Measurements from ENCODE around the gene OGDH. TPM values are rescaled to one million over a fixed set of nuclear protein-coding genes. Genes with fewer than 3 reads are reported as not detected.

Gene OGDH
- total and polyA plus RNA-seq, 2 experiments from 2014 or later: 13.5 to 76.9 TPM

DNA sequence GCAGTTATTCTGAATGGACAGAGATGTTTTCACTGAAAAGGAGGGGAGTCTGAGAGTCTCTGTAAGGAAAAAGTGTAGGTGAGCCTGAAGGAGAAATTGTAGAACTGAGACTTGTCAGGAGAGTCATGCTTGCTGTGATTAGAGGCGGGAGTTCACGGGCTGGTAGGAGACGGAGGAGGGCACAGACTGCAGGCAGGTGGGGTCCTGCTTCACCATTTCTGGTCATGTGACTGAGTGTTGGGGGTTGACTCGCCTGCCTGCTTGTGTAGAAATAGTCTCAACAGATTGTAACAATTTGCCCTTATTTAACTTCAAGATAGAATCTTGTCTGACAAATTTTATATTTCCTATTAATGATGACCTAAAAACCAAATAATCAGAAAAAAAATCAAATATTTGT lies 70.3 kb downstream of the OGDH start (continued):
- TF ChIP-seq, protein P1, sequence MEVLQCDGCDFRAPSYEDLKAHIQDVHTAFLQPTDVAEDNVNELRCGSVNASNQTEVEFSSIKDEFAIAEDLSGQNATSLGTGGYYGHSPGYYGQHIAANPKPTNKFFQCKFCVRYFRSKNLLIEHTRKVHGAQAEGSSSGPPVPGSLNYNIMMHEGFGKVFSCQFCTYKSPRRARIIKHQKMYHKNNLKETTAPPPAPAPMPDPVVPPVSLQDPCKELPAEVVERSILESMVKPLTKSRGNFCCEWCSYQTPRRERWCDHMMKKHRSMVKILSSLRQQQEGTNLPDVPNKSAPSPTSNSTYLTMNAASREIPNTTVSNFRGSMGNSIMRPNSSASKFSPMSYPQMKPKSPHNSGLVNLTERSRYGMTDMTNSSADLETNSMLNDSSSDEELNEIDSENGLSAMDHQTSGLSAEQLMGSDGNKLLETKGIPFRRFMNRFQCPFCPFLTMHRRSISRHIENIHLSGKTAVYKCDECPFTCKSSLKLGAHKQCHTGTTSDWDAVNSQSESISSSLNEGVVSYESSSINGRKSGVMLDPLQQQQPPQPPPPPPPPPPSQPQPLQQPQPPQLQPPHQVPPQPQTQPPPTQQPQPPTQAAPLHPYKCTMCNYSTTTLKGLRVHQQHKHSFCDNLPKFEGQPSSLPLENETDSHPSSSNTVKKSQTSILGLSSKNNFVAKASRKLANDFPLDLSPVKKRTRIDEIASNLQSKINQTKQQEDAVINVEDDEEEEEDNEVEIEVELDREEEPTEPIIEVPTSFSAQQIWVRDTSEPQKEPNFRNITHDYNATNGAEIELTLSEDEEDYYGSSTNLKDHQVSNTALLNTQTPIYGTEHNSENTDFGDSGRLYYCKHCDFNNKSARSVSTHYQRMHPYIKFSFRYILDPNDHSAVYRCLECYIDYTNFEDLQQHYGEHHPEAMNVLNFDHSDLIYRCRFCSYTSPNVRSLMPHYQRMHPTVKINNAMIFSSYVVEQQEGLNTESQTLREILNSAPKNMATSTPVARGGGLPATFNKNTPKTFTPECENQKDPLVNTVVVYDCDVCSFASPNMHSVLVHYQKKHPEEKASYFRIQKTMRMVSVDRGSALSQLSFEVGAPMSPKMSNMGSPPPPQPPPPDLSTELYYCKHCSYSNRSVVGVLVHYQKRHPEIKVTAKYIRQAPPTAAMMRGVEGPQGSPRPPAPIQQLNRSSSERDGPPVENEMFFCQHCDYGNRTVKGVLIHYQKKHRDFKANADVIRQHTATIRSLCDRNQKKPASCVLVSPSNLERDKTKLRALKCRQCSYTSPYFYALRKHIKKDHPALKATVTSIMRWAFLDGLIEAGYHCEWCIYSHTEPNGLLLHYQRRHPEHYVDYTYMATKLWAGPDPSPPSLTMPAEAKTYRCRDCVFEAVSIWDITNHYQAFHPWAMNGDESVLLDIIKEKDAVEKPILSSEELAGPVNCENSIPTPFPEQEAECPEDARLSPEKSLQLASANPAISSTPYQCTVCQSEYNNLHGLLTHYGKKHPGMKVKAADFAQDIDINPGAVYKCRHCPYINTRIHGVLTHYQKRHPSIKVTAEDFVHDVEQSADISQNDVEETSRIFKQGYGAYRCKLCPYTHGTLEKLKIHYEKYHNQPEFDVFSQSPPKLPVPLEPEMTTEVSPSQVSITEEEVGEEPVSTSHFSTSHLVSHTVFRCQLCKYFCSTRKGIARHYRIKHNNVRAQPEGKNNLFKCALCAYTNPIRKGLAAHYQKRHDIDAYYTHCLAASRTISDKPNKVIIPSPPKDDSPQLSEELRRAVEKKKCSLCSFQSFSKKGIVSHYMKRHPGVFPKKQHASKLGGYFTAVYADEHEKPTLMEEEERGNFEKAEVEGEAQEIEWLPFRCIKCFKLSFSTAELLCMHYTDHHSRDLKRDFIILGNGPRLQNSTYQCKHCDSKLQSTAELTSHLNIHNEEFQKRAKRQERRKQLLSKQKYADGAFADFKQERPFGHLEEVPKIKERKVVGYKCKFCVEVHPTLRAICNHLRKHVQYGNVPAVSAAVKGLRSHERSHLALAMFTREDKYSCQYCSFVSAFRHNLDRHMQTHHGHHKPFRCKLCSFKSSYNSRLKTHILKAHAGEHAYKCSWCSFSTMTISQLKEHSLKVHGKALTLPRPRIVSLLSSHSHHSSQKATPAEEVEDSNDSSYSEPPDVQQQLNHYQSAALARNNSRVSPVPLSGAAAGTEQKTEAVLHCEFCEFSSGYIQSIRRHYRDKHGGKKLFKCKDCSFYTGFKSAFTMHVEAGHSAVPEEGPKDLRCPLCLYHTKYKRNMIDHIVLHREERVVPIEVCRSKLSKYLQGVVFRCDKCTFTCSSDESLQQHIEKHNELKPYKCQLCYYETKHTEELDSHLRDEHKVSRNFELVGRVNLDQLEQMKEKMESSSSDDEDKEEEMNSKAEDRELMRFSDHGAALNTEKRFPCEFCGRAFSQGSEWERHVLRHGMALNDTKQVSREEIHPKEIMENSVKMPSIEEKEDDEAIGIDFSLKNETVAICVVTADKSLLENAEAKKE (CRISPR knock-in tag; IDR thresholded peaks at IDR 0.05): no peak
- no peak for TF ChIP-seq STAT1 (IDR thresholded peaks at IDR 0.05; ENCODE audit: unreplicated experiment)
- no peak for TF ChIP-seq POLR2AphosphoS5 (IDR thresholded peaks at IDR 0.05; ENCODE audit: low read depth)
- TF ChIP-seq ZNF114 (CRISPR knock-in tag; IDR thresholded peaks at IDR 0.05): no peak
- no peak for TF ChIP-seq ZNF331 (CRISPR knock-in tag; IDR thresholded peaks at IDR 0.05; ENCODE audit: low read depth)

DNA sequence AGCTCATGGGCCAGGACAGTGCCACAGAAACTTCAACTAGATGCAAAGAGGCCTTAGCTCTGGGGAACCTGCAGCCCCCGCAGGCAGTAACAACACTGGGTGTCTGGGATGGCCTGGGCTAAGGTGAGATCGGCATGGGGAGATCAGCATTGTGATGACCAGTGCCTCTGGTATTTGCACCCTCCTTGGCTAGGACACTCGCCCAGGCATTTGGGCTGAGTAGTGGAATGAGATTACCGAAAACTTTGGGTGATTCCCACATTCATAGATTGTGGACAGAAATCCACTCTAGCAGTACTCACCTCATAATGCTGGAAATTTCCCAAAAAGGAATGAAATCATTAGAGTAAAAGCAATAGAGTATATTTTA lies 71.7 kb downstream of the OGDH start:
- no peak overlapping the region for H3K4me2 ChIP-seq
- no peak overlapping the region for H2AFZ ChIP-seq
- H3K4me1 Mint-ChIP-seq: no peaks in the 10 kb centered on the region
- no peaks in the 10 kb centered on the region for H3K27me3 ChIP-seq (ENCODE audit: insufficient read depth)
- H3K27ac Mint-ChIP-seq: peak overlapping the region; percentile 60; the same call in 1 of the 2 replicates
- H3K9me2 ChIP-seq (ENCODE audit: insufficient read depth): no peaks in the 10 kb centered on the region
- H3K27ac ChIP-seq (ENCODE audit: low read depth): no peak overlapping the region
- no peaks in the 10 kb centered on the region; the same call in 1 of the 2 replicates for H4K20me1 ChIP-seq (replicated peaks; ENCODE audit: insufficient read depth)
- H3K36me3 Mint-ChIP-seq (ENCODE audit: low read depth): peaks cover 14% of the 10 kb centered on the region
- ATAC-seq: no peak
- no peaks in the 10 kb centered on the region for H3K9me3 Mint-ChIP-seq
- DNase-seq (ENCODE audit: low spot score): no peak
- no peak overlapping the region for H3K4me3 ChIP-seq
- peaks cover 5% of the 10 kb centered on the region for H3K36me3 ChIP-seq (ENCODE audit: insufficient read depth)
- no peaks in the 10 kb centered on the region for H3K4me1 ChIP-seq (ENCODE audit: insufficient read depth)
- no peak overlapping the region for H3K4me3 Mint-ChIP-seq
- no peaks in the 10 kb centered on the region for H3K27me3 Mint-ChIP-seq (ENCODE audit: insufficient read depth, low read depth, poor library complexity)
- no peaks in the 10 kb centered on the region for H3F3A ChIP-seq (replicated peaks; ENCODE audit: low read depth)
- H3K79me2 ChIP-seq (replicated peaks; ENCODE audit: insufficient read depth): no peaks in the 10 kb centered on the region
- TF ChIP-seq EZH2 (IDR thresholded peaks at IDR 0.05; ENCODE audit: low read depth, unreplicated experiment): no peak
- TF ChIP-seq, protein P1 (CRISPR knock-in tag; IDR thresholded peaks at IDR 0.05): no peak
- TF ChIP-seq STAT1 (IDR thresholded peaks at IDR 0.05; ENCODE audit: unreplicated experiment): no peak
- no peak for TF ChIP-seq JUNB (IDR thresholded peaks at IDR 0.05; ENCODE audit: unreplicated experiment)
- TF ChIP-seq NANOG (IDR thresholded peaks at IDR 0.05; ENCODE audit: borderline replicate concordance): no peak
- TF ChIP-seq, protein P2, sequence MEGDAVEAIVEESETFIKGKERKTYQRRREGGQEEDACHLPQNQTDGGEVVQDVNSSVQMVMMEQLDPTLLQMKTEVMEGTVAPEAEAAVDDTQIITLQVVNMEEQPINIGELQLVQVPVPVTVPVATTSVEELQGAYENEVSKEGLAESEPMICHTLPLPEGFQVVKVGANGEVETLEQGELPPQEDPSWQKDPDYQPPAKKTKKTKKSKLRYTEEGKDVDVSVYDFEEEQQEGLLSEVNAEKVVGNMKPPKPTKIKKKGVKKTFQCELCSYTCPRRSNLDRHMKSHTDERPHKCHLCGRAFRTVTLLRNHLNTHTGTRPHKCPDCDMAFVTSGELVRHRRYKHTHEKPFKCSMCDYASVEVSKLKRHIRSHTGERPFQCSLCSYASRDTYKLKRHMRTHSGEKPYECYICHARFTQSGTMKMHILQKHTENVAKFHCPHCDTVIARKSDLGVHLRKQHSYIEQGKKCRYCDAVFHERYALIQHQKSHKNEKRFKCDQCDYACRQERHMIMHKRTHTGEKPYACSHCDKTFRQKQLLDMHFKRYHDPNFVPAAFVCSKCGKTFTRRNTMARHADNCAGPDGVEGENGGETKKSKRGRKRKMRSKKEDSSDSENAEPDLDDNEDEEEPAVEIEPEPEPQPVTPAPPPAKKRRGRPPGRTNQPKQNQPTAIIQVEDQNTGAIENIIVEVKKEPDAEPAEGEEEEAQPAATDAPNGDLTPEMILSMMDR (conservative IDR thresholded peaks at IDR 0.05; ENCODE audit: low read depth in 2 of 2): no peak

Measured in GM23338 (cell line).